Stimulated activated CD4-positive, alpha-beta T cell treated with anti-CD3 and anti-CD28 coated beads, Interleukin-1b, Interleukin-23, amount 100 ng/mL, for 48 hours (primary cell): ENCODE measurements around the gene IREB2.
"Not testable (repeated sequence)": the region's sequence is repeated elsewhere in the genome, so short reads cannot be mapped to it uniquely, and the experiment has no call there.

Source experiments
- DNase-seq: peaks from one replicate; pipeline ENCODE4 v3.0.0-alpha.2; 2020

IREB2 gene

DNA sequence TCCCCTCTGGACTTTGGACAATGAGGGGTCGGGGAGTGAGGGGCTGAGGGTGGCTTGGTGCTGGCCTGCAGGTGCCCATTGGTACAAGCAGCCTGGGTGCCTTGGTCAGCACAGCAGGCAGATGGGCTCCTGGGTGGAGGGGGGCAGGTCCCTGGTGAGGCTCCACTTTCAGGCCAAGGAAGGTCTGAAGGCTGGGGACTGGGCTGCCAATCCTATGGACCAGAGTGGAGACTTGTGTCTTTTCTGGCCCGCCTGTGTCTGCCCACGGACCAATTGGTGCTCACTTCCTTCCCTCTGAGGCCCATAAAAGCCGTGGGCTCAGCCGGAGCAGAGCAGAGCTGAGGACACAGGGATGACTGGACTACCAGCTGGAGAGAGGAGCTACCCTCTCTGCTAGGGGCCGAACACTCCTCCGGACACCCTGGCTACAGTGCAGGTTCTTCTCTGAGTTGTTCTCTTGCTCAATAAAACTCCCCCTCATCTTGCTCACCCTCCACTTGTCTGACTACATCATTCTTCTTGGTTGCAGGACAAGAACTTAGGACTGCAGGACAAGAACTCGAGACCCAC lies 31.9 kb upstream of the IREB2 start:
- DNase-seq = no peak

DNA sequence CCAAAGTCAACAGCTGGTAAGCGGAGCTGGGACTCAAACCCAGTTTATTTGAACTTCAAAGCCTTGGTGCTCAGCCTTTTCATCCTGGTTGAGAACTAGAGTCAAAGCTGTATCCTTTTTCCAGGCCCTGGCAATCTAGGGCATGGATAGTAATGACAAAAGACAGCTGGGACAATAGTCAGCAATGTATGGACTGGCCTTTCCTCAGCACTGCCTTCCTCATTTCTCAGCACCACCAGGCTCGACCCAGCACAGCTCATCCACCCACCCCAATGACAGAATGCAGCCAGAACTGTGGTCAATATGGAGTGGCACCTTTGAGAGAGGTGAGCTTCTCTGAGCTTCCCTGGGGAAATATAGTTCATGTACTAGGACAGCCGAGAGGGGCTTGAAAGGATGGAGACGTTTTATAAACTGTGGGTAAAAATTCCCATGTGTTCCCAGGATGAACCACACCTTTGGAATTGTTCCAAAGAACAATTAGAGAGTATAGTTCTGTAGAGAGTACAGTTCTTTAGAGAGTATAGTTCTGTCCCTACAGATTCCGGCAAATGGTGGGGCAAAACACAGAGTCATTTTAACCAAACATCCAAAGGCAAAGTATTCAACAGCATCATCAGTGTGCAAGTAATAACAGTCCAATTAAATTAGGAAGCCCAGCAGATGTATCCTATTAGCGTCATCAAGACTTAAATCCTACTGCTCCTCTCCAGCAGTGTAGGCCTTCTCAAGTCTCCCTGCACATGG lies 30.2 kb upstream of the IREB2 start:
- DNase-seq = no peak

DNA sequence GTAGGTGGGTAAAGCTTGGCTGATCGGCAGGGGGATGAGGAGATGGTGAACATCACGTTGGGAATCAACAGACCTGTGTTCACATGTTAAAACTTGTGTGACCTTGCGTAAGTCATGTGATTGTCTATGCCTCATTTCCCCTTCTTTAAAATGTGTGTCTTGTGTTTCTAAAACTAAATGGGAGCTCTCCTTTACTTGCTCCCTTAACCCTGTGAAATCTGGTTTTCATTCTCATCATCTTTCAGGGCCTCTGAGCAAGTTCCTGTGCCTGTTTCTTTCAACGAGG lies 29.7 kb upstream of the IREB2 start:
- DNase-seq = no peak

DNA sequence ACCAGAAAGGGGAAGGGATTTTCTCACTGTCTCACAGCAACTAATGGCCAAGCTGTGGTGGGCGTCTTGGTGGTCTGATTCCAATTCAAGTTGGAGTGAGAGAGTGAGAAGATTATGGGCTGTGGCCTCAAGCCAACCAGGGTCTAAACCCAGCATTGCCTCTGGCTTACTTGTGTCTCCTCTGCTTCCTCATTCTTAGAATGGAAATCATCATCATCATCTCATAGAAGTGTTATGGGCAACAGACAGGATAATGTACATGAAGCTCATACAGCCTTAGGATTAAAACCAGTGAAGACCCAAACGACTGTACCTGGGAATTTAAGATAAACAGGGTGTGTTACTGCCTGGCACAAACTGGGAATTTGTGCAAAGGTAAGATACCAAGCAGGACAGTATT lies 29.1 kb upstream of the IREB2 start:
- DNase-seq = no peak

DNA sequence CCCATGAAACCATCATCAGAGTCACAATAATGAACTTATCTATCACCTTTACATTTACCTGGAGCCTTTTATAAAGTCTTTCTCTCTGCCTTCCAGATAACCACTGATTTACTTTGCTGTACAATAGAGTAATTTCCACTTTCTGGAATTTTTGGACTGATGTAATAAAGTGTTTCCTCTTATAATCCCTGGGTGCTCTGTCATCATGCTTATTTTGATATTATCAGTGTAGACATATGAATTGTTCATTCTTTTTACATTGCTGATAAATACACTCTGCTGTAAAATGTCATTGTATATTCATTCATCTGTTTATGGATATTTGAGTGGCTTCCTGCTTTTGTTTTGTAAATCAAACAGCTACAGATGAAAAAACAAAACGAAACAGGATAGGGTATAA lies 27.0 kb upstream of the IREB2 start:
- DNase-seq = no peak

DNA sequence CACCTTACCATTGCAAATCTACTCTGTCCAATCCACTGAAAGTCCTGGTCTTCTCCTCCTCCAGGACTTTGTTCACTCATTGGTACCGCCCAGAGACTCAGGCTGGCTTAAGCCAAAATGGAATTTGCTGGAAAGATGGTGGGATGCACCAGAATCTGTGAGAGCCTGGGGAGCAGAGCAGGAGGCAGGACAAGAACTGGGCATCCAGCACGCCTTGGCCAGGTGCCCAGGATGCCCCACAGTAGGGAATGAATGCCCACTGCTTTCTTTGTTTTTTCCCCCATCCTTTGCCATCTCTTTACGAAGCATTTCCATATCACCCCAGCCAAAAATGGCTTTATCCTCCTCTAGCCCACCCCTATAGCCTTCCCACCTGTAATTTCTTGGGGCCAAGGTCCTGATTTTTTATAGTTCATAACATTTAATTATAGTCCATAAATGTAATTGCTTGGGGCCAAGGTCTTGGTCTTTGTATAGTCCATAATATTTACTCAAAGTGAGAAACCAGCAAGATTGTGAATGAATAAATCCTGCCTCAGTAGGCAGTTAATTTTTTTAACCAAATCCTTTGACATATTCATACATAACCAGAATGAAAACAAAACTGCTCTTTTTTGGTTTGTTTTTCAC lies 23.3 kb upstream of the IREB2 start:
- DNase-seq = no peak

DNA sequence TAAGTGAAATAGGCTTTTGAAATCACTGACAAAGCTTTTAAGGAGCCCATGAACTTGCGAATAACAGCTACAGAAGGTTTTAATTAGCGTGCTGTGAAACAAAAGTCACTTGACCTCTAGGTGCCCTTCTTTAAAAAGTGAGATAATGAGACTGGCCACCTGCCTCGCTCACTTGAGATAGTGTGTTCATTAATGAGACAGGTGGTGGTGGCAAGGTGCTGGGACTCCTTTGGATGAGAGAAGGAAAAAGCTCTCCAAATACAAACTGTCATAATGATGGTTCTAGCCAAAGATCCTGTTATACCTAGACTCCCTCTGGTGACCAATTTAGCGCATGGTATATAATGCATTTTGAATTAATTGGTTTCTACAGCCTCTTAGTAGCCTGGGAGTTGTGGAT lies 22.7 kb upstream of the IREB2 start:
- no peak for DNase-seq

DNA sequence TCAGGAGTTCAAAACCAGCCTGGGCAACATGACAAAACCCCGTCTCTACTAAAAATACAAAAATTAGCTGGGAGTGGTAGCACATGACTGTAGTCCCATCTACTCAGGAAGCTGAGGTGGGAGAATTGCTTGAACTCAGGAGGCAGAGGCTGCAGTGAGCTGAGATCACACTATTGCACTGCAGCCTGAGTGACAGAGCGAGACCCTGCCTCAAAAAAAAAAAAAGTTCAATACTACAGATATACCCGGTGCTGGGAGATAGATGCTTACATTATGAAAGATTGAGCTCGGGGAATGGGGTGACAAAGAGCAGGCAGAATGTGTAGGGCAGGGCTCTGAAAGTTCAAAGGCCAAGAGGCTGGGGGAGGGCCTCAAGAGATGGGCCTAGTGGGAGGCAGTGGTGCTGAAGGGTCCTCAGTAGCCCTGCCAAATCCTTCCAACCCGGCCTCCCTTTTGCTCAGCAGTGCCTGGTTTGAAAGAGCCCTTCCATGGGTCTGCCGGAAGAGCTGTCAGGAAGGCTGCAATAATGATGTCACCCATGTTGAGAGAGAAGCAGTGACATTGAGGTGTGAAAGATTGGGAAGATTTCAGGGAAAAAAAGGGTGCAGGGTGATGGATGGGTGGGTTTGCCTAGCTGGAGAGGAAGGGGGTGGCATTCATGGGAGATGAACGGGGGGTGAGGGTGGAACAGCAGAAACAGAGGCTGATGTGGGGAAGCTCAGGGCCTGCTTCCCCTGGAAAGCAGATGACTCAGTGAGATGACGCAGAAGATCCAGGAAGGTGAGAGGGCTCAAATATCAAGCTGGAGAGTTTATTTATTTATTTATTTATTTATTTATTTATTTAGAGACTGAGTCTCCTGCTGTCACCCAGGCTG lies 20.0 kb upstream of the IREB2 start:
- no peak for DNase-seq

DNA sequence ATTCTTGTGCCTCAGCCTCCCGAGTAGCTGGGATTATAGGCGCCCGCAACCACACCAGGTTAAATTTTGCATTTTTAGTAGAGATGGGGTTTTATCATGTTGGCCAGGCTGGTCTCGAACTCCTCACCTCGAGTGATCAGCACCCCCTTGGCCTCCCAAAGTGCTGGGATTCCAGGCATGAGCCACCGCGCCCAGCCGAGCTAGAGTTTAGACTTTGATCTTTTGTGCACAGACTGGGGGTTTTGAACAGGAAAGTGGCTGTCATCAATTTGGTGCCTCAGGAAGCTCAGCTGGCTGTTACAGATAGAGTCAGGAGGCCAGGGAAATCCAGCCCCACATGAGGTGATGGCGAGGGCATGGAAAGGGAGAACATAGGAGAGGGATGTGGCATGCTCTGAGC lies 19.3 kb upstream of the IREB2 start:
- no peak for DNase-seq

DNA sequence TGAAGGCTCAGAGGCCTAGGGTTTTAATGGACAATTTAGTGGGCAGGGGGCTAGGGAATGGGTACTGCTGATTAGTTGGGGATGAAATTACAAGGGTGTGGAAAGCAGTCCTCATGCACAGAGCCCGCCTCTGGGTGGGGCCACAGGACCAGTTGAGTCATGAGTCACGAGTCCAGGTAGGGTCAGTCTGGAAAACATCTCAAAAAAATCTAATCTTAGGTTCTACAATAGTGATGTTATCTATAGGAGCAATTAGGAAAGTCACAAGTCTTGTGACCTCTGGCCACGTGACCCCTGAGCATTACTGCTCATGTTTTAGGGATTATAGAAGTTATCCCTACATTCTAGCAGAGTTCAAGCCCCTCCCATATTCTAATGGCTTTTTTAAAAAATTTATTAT lies 18.6 kb upstream of the IREB2 start:
- no peak for DNase-seq

DNA sequence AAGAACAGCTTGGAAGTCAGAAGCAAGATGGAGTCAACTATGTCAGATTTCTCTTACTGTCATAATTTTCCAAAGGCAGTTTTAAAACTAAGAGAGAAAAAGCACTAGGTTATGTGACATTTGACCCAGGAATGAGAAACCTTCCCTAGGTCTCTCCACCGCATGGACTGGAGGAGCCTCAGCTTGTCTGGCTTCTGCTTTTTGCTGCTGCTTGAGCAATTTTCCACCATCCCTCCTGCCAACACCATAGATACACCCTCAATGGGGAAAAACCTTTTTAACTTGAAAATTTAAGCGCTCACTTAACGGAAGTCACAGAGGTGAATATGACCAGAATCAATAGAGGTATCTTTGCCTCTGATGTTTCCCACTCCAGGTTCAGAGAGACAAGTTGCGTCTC lies 17.8 kb upstream of the IREB2 start:
- no peak for DNase-seq

DNA sequence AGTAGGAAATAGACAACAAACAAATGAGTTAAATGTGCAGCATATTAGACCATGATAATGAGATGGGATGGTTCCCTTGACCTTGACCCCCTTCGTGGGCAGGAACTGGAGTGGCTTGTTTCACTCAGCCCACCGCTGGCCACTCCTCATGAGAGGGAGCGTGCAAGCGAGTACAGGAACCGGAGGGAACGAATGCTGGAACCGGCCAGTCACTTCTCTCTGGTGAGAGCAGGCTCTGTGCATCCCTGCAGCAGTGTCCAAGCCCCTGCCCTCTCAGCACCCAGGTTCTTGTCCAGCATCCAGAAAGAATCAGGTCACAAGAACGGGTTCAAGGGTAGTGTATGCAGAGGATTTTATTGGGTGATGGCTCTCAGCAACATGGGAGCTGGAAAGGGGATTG lies 17.2 kb upstream of the IREB2 start:
- DNase-seq = no peak

DNA sequence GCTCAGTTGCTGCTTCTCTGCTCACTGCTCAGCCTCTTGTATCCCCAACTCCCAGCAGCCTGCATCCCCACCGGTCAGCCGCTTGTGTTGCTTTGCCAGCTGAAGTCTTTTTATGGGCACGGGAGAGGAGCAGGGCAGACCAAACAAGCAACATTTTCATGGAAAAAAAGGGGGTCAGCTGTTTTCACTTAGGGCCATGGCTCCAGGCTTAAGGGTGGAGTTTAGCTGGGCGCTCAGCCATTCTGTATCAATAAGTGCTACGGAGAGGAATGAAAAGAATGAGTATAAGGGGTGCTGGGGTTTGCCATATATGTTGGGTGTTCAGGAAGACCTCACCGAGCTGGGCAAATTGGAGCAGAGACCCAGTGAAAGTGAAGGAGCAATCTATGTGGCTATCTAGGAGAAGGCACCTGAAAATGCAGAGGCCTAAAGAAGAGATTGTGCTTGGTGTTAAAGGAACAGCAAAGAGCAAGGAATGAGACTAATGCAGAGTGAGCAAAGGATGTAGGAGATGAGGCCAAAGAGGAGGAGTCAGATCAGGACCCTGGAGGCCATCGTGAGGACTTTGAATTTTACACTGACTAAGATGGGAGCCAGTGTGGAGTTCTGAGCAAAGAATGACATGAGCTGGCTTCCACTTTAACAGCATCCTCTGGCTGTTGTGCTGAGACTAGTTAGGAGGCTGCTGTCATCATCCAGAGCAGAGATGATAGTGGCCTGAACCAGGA lies 16.6 kb upstream of the IREB2 start:
- DNase-seq = no peak

DNA sequence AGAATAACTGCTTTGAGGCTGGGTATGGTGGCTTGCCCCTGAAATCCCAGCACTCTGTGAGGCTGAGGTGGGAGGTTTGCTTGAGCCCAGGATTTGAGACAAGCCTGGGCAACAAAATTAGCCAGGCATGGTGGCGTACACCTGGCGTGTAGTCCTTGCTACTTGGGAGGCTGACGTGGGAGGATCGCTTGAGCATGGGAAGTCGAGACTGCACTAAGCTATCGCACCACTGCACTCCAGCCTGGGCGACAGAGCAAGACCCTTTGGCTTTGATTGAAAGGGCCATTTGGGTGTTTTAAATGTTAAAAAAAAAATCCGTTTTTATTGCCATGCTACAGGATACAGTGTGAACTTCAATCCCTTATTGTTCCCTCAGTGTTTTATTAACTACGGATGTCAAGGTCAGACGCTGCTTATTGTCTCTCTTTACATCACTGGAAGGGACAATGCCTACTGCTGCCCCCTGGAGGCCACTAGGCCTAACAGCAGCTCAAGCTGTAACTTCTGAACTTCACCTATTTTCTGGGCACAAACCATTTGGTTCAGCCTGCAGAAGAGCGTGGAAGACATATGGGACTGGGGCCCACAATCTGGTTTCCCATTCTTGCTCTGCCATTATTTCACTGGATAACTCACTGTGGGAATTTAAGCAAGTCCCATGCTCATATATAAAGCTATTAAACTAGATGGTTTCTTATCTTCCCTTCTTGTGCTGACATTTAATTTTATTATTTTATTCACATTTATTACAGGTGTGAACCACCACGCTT lies 15.3 kb upstream of the IREB2 start:
- peak; percentile 60 for DNase-seq

DNA sequence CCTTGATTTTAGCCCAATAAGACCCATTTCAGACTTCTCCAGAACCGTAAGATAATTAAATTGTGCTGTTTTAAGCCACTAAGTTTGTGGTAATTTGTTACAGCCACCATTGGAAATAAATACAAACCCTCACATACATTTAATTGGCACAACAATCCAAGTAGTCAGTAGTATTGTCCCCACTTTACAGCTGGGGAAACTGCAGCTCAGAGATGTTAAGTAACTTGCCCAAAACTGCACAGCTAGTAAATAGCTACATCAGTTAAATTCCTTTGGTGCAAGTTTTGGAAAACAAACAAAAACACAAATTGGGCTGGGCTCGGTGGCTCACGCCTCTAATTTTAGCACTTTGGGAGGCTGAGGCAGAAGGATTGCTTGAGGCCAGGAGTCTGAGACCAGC lies 13.3 kb upstream of the IREB2 start:
- DNase-seq = no peak

DNA sequence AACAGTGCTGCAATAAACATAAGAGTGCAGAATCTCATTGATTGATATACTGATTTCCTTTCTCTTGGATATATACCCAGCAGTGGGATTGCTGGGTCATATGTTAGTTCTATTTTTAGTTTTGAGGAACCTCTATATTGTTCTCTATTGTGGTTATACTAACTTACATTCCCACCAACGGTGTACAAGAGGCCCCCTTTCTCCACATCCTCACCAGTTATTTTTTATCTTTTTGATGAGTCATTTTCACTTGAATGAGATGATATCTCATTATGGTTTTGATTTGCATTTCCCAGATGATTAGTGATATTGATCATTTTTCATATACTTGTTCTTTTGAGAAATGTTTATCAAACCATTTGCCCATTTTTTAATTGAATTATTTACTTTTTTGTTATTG lies 12.4 kb upstream of the IREB2 start:
- no peak for DNase-seq

DNA sequence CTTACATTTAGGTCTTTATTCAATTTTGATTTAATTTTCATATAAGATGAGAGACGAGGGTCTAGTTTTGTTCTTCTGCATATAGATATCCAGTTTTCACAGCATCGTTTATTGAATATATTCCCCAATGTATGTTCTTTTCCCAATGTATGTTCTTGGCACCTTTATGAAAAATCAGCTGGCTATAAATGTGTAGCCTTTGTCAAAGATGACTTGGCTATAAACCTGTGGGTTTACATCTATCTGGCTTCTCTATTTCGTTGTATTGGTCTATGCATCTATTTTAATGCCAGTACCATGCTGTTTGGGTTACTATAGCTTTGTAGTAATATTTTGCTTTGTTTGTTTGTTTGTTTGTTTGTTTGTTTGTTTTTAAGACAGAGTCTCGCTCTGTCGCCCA lies 11.7 kb upstream of the IREB2 start:
- DNase-seq = no peak

DNA sequence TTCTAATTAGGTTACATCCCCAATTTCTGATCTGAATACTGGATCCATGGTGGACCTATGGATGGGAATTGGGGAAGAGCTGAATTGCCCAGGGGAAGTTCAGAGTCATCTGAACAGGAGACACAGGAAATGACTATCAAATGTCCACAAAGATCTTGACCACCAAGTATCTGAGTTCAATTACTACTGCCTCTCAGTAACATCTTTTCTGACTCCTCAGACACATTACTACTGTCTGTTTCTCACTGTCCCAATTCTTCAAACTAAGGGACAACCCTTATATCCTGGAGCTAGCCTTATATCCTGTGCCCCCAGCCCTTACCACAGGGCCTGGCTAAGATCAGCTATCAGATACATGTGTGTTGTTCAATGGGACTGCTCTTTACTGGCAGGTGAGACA lies 10.1 kb upstream of the IREB2 start:
- no peak for DNase-seq

DNA sequence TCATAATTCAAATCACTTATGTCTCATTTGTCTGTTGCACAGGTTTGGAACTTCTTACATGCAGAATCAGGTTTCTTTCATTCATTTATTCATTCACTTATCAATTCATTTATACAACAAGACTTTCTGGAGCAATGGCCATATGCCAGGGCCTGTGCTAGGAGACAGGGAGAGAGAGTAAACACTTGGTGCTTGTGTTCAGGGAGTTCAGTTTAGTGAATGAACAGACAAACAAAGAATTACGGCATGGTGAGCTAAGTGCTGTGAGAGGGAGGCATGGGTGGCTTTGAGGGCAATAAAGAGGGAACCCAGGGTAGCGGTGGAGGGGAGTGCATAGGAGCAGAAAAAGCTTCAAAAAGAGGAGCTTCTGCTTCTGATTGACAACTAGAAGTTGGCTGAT lies 8.5 kb upstream of the IREB2 start:
- no peak for DNase-seq

DNA sequence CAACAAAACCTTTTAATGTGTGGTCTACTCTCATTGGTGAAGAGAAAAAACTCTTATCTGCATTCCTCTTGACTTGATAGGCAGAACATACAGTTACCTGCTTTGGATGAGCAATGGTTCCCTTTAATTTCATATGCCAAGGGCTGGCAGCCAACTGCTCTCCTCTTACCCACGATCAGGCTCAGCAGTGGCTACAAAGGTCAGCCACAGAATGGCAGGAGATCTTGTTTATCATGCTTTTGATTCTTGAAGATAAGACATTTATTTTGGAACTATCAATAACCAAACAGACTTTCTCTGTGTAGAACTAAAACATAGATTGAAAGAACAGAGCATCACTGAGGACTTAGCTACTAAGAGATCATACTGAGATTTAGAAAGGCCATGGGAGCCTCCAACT lies 6.1 kb upstream of the IREB2 start:
- no peak for DNase-seq

DNA sequence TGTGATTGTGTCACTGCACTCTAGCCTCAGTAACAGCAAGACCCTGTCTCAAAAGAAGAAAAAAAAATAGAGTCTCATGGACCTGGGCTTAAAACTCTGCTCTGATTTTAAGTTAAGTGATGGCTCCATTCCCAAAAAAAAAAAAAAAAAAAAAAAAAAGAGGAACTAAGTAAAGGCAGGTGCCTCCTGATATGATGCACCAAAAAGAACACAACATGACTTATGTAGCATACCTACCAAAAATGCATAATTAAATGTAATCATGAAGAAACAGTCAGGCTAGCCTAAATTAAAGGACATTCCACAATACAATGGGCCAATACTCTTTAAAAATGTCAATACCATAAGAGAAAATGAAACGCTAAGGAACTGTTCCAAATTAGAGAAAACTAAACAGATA lies 5.4 kb upstream of the IREB2 start:
- DNase-seq = no peak

DNA sequence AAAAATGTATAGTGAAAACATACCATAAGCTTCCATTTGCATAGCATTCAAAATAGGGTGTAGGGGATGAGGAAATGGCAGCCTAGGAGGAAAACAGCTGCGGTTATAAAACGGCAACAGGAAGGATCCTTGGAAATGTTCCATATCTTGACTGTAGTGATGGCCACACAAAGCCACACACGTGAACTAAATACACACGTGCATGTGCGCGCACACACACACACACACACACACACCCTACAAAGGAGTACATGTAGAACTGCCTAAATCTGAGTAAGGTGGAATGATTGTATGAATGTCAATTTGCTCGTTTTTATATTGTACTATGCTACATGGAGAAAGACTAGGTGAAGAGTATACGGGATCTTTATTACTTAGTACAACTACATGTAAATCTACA lies 3.9 kb upstream of the IREB2 start:
- no peak for DNase-seq

DNA sequence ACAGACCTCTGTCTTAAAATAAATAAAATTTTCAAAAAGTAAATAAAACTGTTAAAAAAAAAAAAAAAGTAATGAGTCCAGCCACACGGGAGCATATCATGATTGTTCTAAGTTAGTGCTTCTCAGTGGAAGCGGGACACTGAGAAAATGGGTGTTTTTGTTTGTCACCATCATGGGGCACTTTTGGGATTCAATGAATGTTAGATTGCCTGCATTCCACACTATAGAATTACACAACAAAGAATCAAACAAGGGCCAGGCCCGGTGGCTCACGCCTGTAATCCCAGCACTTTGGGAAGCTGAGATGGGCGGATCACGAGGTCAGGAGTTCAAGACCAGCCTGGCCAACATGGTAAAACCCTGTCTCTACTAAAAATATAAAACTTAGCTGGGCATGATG lies 3.3 kb upstream of the IREB2 start:
- not testable (repeated sequence) for DNase-seq
